T-helper 1 cell treated with Interleukin-12 subunit alpha and Interleukin-12 subunit beta and Interleukin-4 antibody, amounts not matched to agents 30 ng/mL and 1 ng/mL, for 36 hours (primary cell): ENCODE results near the gene PLEKHH2. TPM values are rescaled to one million over a fixed set of nuclear protein-coding genes. Genes with fewer than 3 reads are reported as not detected.
"Not testable (repeated sequence)": the region's sequence is repeated elsewhere in the genome, so short reads cannot be mapped to it uniquely, and the experiment has no call there.

Experiments used
- intact Hi-C: fragments of 100-400 bp; cut with micrococcal nuclease; formaldehyde crosslinking; loops from one replicate; pipeline ENCODE4 v1.15.1; 2024
- total RNA-seq: library from RNA; stranded (reverse); gene quantifications from 2 replicates; pipeline ENCODE4 v1.2.3, GENCODE V29; 2022

The PLEKHH2 gene
- total RNA-seq, 1 donor from 2014 or later = 0.05 TPM

- intact Hi-C loops = no loop called here
Measured at GRCh38 chr2:43710866-43711265, 73.8 kb downstream of the PLEKHH2 start.

- intact Hi-C loops = no loop called here
Measured at GRCh38 chr2:43714164-43714563, 77.1 kb downstream of the PLEKHH2 start.

DNA sequence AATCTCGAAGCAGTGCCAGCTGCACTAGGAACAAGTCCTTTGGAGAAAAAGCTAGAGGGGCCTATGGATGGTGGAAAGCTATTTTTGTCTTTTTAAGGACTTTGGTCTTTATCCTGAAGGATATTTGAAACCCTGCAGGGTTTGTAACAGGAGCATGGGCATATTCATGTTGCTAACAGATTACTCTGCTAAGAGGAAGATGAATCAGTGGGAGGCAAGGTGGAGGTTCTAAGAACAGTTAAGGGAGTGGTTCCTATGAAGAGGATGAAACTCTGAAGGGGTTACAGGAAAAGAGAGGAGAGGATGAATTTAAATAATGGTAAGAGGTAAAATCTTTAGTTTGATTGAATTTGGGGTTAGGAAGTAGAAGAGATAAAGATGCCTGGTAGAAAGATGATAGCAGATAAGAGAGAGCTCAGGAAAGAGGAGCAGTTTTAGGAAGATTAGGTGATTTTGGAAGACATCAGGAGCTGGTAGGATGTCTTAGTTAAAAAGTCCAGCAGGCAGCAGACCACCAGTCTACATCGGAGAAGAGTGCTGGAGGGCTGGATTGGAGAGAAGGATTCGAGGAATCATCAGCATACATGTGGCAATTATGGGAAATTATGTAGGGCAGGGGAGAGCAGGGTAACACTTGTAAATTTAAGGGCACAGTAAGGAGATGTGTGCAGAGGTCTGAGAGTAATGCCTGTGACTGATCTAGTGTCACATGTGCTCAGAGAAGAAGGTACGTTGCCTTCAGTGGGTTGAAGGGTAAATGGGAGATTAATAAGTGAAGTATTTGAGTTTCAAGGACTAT, 78.4 kb downstream of the PLEKHH2 start:
- intact Hi-C loops = no loop called here

DNA sequence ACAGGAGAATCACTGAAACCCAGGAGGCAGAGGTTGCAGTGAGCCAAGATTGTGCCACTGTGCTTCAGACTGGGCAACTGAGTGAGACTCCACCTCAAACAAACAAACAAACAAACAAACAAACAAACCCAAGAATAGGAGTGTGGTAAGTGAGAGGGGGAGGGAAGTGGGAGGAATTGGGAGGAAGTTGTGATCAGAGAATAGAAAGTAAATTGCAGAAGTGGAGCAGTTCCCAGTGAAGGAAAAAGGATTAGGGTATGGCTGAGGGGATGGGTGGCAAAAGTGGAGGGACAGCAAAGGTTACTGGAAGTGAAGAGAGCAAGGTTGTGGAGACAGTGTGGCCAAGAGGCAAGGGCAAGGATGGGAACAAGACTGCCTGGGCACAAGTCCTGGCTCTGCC, 80.3 kb downstream of the PLEKHH2 start:
- intact Hi-C loops = no loop called here

DNA sequence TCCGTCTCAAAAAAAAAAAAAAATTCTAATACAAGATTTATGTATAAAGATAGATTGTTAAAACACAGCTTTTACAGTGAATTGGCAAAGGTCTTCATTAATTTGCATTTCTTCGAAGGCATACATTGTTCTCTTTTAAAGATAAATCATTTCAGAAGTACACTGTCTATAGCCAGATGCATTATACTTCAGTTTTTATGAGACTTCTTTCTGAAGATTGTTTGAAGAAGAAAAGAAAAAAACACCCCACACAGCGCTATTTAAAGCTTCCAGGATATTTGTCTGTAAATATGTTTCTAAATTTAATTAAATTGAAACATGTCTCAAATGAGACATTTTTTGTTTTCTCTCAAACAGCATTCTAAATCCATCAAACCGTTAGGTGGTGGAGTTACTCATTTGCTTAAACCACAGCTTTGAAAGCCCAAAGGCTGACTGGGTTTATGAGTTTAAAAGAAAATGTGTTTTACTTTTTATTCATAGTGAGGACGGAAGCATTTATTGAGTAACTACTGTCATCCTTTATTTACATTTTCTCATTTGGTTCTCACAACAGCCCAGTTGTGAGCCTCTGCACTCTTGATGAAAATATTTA, 81.6 kb downstream of the PLEKHH2 start:
- intact Hi-C loops = no loop called here

GRCh38 chr2:43724728-43725526, 87.9 kb downstream of the PLEKHH2 start:
- intact Hi-C loops = no loop called here

- intact Hi-C loops = no loop called here
Measured at GRCh38 chr2:43725711-43726246, 88.7 kb downstream of the PLEKHH2 start.

GRCh38 chr2:43726961-43727633, 90.0 kb downstream of the PLEKHH2 start:
- intact Hi-C loops = not testable (repeated sequence)

DNA sequence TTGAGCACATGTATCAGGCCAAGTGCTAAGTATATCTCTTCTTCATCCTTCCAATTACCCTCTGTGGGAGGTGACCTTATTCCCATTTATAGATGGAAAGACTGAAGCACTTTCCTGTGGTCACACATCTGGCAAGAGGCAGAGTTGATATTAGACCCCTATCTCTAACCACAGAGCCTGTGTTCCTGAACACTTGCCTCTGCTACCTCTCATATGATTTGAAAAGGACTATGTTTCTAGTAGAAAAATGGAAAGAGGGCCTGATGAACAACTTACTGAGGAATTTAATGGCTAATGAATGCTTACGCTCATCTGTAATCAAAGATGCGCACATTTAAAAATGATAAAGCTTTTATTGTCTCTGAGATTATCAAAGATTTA, 90.6 kb downstream of the PLEKHH2 start:
- intact Hi-C loops = no loop called here

- intact Hi-C loops = no loop called here
Measured at GRCh38 chr2:43729491-43730174, 92.6 kb downstream of the PLEKHH2 start.

GRCh38 chr2:43731211-43731610, 94.2 kb downstream of the PLEKHH2 start:
- intact Hi-C loops = no loop called here

DNA sequence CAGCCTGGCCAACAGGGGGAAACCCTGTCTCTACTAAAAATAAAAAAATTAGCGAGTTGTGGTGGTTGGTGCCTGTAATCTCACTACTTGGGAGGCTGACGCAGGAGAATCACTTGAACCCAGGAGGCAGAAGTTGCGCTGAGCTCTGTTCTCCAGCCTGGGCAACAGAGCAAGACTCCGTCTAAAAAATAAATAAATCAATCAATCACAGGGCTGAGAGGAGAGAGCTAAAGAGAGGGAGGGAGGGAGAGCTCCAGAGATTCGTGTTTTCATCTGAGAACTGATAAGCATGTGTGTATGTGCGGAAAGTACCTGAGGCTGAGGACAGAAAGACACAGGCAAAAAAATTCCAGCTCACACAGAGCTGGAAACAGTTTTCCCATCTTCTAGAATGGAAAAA, 99.6 kb downstream of the PLEKHH2 start:
- intact Hi-C loops = no loop called here

GRCh38 chr2:43737097-43737854, 100.2 kb downstream of the PLEKHH2 start:
- intact Hi-C loops = no loop called here

DNA sequence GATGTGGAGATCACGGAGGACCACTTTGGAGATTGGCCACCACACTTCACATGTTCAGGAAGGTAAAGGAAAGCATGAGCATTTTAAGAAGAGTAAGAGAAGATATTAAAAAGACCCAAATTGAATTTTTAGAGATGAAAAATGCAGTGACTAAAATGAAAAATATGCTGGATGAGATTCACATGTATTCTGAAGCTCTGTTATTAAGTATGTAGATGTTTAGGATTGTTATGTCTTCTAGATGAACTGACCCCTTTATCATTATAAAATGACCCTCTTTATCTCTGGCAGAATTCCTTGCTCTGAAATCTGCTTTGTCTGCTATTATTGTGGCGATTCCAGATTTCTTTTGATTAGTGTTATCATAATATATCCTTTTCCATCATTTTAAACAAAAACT, 100.8 kb downstream of the PLEKHH2 start:
- intact Hi-C loops = no loop called here

GRCh38 chr2:43738257-43738656, 101.2 kb downstream of the PLEKHH2 start:
- intact Hi-C loops = no loop called here

DNA sequence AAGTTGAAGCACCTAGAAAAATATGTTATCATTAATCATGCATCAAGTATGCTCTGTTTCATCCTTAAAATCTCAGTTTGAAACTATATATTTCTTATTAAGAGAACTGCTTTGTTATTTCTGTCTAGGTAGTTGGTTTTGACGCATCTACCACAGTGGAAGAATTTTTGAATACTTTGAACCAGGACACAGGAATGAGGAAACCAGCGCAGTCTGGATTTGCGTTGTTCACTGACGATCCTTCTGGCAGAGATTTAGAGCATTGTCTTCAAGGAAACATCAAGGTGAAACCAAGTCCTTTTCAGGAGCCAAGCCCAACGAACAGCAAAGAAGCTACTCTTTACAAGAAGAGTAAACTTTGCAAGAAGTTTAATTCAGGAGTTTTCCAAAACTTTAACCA, 106.6 kb downstream of the PLEKHH2 start:
- intact Hi-C loops = no loop called here

DNA sequence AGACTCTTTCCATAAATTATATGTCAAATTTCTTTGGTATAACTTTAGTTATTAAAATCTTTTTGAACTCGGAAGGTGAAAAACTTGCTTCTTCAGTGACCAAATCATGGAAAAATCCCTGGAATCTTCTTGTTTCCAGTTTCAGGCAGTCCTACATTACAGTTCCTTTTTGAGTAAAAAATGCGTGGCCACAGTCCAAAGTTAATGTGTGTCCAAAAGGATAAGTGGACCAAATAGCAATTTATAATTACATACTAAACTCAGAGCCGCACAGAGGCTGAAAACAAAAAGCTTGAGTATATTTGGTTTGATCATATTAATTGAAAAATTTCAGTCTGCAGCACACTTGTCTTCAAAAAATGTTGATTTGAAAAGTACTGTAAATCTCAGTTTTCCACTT, 108.4 kb downstream of the PLEKHH2 start:
- intact Hi-C loops = no loop called here

DNA sequence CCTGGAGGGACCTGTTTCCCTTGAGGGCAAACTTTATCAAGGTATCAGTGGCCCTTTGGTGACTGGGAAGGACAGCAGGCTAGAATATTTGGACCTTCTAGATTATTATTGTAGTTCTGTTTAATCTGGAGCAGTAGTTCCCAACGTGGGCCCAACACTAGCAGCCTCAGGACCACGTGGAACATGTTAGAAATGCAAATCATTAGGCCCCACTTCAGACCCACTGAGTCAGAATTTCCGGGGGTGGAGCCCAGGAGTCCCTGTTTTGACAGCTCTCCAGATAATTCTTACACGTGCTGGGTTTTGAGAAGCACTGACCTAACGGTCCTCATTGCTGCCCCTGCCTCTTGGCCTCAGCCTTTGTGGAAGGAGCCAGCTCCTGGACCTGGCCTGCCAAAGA, 111.3 kb downstream of the PLEKHH2 start:
- intact Hi-C loops = no loop called here

GRCh38 chr2:43749583-43749982, 112.5 kb downstream of the PLEKHH2 start:
- intact Hi-C loops = no loop called here

DNA sequence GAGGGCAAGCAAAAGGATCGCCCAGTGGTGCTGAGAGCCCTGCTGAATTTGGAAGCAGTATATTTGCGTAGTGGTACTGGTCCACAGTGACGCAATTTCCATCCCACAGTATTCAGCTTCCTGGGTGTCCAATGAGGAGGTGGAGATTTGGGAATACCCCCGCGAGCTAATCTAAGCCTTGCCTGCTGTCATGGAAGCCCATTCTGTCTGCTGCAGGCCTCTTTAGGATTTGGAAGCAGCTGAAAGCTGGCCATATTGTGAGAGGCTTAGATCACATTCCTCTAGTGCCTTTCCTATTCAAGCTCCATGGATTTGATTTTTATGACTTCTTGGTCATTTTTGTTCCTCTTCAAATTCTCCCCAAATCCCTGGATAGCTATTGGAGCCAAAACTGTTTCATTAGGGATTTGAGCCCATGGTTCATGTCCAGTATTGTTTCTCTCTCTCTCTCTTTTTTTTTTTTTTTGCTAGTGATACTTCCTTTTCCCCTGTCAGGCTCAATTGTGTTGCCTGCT, 114.5 kb downstream of the PLEKHH2 start:
- intact Hi-C loops = no loop called here
